RWPE2 (cell line): ENCODE data around the gene MKX.

Experiments used
- ATAC-seq: fragments of 200-7000 bp; cut with Tn5 transposase; 3 replicates; pipeline ENCODE4 v1.9.1; 2021; ENCODE audit warnings: low read depth
- DNase-seq: peaks from one replicate; pipeline ENCODE4 v3.0.0-alpha.2; 2020; ENCODE audit warnings: low spot score
- H3K27ac ChIP-seq: fragments of 450-650 bp; 2 replicates; pipeline ENCODE4 v1.5.1; 2017; ENCODE audit warnings: mild to moderate bottlenecking; ENCODE audit not compliant: poor library complexity, severe bottlenecking
- H3K27me3 ChIP-seq: fragments of 250-450 bp; sonication (Bioruptor Pico); 2 replicates; pipeline ENCODE4 v1.5.1; 2021; ENCODE audit warnings: mild to moderate bottlenecking, moderate library complexity; ENCODE audit not compliant: insufficient read depth, poor library complexity, severe bottlenecking
- H3K36me3 ChIP-seq: fragments of 250-450 bp; sonication (Bioruptor Pico); 2 replicates; pipeline ENCODE4 v1.5.1; 2020; ENCODE audit warnings: low read depth, mild to moderate bottlenecking, moderate library complexity
- H3K4me1 ChIP-seq: fragments of 250-450 bp; sonication (Bioruptor Pico); 2 replicates; pipeline ENCODE4 v1.5.1; 2021; ENCODE audit warnings: mild to moderate bottlenecking, moderate library complexity; ENCODE audit not compliant: insufficient read depth, poor library complexity, severe bottlenecking
- H3K4me3 ChIP-seq: fragments of 250-450 bp; sonication (Bioruptor Pico); 2 replicates; pipeline ENCODE4 v1.5.1; 2021; ENCODE audit warnings: mild to moderate bottlenecking, moderate library complexity; ENCODE audit not compliant: severe bottlenecking
- H3K9me3 ChIP-seq: fragments of 250-450 bp; sonication (Bioruptor Pico); 2 replicates; pipeline ENCODE4 v1.5.1; 2021; ENCODE audit warnings: mild to moderate bottlenecking, moderate library complexity; ENCODE audit not compliant: severe bottlenecking
- CTCF ChIP-seq: fragments of 450-650 bp; IDR thresholded peaks from one replicate; pipeline ENCODE4 v1.5.1; 2017; ENCODE audit warnings: mild to moderate bottlenecking, moderate library complexity; ENCODE audit not compliant: poor library complexity, severe bottlenecking

MKX gene

DNA sequence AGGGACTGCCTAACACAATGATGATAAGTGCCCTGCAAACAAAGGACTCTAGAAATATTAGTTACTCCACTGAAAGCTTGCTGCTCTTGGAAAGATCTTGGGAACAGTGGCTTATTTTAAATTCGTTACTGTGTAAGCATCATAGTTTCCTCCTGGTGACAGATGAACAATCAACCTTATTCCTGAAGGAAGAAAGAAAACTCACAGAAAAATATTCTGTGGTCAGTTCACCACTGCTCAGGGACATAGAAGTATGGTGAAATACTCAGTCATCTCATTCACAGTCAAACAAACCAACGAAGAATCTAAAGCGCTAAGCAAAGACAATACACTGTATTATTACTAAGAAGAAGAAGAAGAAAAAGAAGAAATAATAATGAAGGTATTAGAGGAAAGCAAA, 27.8 kb downstream of the MKX start:
- Histone ChIP-seq H3K4me1 (no peaks in the 10 kb centered on the region), H3K27ac (no peak overlapping the region), H3K36me3 (no peaks in the 10 kb centered on the region), H3K27me3 (no peaks in the 10 kb centered on the region), H3K9me3 (no peaks in the 10 kb centered on the region), H3K4me3 (no peak overlapping the region)
- no peak for DNase-seq
- TF ChIP-seq CTCF, result no peak
- no peak for ATAC-seq

DNA sequence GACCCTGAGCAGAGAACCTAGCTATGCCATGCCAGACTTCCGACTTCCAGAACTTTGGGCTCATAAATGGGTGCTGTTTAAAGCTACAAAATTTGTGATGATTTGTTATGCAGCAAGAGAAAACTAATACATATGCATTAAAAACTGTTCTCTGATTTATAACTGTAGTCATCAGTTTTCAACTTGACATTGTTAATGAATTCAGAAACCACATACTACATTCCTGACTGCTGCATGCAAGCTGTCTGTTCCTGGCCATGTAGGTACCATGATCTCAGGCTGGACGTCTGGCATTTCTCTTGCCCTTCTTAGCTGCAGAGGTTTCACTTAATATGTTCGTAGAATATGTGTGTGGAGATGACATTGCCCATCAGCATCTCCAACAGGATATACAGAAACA, 28.4 kb downstream of the MKX start:
- DNase-seq (no peak), ATAC-seq (no peak)
- no peaks in the 10 kb centered on the region for H3K4me1 ChIP-seq
- no peaks in the 10 kb centered on the region for H3K9me3 ChIP-seq
- H3K27ac ChIP-seq, result no peak overlapping the region
- H3K27me3 ChIP-seq, result no peaks in the 10 kb centered on the region
- no peaks in the 10 kb centered on the region for H3K36me3 ChIP-seq
- TF ChIP-seq CTCF, result no peak
- no peak overlapping the region for H3K4me3 ChIP-seq

DNA sequence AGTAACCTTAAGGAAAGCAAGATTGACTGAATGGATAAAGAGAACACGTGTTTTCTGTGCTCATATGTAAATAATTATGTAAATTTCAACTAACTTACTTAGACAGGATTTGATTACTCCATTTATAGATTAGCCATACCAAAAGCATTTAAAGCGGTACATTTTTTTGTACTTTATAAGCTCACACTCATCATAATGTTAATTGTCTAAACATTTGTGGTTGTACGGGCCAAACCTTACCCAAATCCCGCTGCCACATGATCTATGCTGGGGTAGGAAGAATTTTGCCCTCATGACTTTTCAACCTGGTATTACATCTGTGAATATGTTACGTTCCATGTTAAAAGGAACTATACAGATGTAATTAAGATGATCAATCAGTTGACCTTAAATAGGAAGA, 29.1 kb downstream of the MKX start:
- no peaks in the 10 kb centered on the region for H3K4me1 ChIP-seq
- no peak for DNase-seq
- no peaks in the 10 kb centered on the region for H3K36me3 ChIP-seq
- no peak overlapping the region for H3K27ac ChIP-seq
- no peak for ATAC-seq
- H3K9me3 ChIP-seq, result no peaks in the 10 kb centered on the region
- no peak for TF ChIP-seq CTCF
- no peaks in the 10 kb centered on the region for H3K27me3 ChIP-seq
- no peak overlapping the region for H3K4me3 ChIP-seq

DNA sequence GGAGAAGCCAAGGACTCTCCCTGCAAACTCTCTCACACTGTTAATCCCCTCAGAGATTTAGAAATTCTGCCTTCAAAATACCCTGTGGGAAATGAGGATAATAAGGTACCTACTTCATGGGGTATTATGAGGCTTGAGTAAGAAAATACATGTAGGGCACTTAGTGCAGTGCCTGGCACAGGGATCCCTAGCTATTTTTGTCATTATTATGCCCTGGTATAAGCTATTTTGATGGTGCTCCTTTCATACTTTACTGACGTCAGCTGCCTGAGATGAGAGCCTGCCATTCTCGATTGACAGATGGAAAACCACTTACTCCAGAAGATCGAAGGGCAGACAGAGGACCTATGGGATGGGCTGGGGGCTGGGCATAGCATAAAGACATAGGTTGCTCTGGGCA, 30.1 kb downstream of the MKX start:
- Histone ChIP-seq H3K4me3 (no peak overlapping the region), H3K27ac (no peak overlapping the region), H3K36me3 (no peaks in the 10 kb centered on the region), H3K9me3 (no peaks in the 10 kb centered on the region), H3K27me3 (no peaks in the 10 kb centered on the region), H3K4me1 (no peaks in the 10 kb centered on the region)
- no peak for TF ChIP-seq CTCF
- ATAC-seq (no peak), DNase-seq (no peak)

GRCh38 chr10:27714349-27714748, 31.3 kb downstream of the MKX start:
- TF ChIP-seq CTCF, result no peak
- Histone ChIP-seq H3K36me3 (no peaks in the 10 kb centered on the region), H3K4me3 (no peak overlapping the region), H3K4me1 (no peaks in the 10 kb centered on the region), H3K27ac (no peak overlapping the region), H3K9me3 (no peaks in the 10 kb centered on the region), H3K27me3 (no peaks in the 10 kb centered on the region)
- DNase-seq (no peak), ATAC-seq (no peak)
